ENCODE results near the gene DCUN1D2.
"Not testable (repeated sequence)": the region's sequence is repeated elsewhere in the genome, so short reads cannot be mapped to it uniquely, and the experiment has no call there.

Gene DCUN1D2

DNA sequence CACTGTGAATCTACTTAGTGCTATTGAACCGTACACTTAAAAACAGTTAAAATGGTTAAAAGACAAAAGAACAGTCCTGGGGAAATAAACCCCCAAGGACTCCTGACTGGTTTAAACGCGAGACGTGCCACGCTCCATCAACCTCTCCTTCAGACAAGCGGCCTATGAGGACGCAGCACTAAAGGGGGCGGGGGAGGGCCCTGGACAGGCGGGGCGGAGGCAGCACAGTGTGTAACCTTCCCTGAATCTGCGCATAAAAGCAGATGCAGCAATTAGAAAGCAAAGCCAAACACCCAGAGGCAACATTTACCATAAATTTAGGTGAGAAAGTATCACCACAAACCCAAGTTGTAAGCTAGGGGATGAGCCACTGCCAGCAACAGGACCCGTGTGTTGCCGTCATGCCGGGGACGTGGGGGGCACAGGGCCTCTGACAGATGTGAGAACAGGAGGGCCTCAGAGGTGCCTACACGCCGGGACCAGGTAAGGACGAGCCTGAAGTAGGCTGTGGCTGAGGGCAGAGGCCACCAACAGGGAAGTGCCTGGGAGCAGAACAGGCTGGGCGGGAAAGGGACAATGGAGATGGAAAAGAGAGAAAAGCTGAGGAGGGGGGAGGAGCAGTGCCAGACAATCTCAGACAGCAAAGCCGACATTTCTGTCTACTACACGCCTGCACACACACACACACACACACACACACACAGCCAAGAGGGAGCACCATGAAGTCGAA lies 21.9 kb downstream of the DCUN1D2 start:
- no peak for DNase-seq (ENCODE audit: low read depth in 2 of 3, low spot score in 2 of 3)

DNA sequence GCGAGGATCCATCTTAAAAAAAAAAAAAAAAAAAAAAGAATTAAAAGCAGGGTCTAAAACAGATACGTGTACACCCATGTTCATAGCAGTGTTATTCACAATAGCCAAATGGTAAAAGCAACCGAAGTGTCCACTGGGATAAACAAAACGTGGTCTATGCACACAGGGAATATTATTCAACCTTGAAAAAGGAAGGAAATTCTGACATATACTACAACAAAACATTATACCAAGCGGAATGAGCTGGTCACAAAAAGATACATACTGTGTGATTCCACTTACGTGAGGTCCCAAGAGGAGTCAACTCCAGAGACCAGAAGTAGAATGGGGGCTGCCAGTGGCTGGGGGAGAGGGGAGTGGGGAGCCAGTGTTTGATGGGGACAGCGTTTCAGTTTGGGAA lies 22.5 kb downstream of the DCUN1D2 start:
- no peak for DNase-seq (ENCODE audit: low read depth in 2 of 3, low spot score in 2 of 3)

DNA sequence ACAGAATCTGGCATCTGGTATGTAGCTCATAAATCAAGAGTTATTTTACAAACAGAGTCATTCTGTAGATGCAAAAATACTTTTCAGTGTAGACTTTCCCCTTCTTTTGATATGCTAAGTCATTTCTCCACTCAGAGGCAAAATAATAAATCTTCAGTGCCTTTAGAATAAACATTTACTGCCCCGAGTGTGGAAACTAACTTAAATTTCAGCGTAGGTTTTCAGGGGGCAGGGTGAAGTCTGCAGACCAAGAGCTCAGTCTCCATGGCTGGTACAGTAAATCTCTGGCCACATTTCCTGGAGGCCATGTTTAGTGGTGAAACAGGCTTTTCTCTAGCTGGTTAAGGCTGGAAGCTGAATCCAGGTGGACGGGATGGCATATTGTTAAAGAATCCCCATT lies 24.1 kb downstream of the DCUN1D2 start:
- no peak for DNase-seq (ENCODE audit: low read depth in 2 of 3, low spot score in 2 of 3)

DNA sequence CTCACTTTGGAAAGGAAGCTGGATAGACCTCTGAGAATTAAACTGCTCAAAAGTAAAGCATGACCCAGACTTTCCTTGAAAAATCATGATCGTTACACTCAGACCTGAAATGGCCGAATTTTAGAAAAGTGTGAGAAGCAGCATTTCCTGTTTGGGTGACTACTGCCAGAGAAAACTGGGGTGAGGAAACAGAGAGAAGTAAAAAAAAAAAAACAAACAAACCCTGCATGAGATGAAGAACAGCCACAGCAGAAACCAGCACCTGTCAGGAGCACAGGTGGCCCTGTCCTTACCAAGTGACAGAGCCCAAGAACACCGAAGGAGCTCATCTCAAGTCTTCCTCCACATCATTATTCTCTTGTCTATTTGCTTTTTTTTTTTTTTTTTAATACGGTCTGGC lies 25.2 kb downstream of the DCUN1D2 start:
- no peak for DNase-seq (ENCODE audit: low read depth in 2 of 3, low spot score in 2 of 3)

DNA sequence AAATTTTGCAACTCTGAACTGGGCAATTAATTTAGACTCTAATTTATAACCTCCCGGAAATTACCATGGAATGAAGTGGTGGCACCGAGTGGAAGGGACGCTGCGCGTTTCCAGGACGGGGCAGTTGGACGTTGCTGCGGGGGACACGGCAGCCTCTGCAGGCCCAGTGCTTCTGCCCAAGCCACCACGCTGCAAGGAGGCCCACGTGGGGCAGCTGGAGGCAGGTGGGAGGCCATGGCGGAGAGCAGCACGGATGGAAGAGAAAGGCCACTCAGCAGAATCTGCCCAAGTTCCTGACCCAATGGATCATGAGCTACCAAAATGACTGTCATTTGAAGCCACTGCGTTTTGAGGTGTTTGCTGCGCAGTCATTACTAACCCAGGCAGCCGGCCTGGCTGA lies 26.0 kb downstream of the DCUN1D2 start:
- no peak for DNase-seq (ENCODE audit: low read depth in 2 of 3, low spot score in 2 of 3)

DNA sequence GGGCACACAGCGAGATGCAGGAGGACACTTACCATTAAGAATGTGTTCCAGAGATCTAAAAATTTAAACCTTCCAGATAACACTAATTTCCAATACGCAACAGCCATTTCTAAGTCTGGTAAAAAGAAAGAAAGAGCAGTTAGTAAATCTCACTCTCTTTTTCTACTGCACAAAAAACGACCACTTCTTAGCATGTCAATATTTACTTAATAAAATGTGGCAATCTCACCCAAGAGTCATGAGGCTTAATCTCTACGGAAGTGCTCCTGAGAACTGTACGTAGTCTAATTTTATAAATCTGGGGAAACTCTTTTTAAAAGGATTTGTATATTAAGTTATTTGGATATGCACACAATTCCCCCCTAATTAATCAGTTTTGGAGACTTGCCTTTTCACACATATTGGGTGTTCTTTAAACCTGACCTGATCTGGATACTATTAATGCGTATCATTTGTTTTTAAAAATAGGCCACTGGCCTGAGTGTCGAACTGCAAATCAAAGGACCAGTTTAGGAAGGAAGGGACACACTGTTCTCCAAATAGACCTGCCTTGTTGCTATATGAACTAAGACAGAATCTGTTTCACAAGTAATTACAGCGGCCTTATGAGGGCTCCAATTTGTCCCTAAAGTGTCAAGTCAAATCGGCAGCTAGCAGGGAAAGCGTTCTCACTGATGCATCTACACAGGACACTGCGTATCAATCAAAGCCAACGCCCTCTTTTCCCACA lies 29.3 kb downstream of the DCUN1D2 start:
- DNase-seq (ENCODE audit: low read depth in 2 of 3, low spot score in 2 of 3), result no peak

DNA sequence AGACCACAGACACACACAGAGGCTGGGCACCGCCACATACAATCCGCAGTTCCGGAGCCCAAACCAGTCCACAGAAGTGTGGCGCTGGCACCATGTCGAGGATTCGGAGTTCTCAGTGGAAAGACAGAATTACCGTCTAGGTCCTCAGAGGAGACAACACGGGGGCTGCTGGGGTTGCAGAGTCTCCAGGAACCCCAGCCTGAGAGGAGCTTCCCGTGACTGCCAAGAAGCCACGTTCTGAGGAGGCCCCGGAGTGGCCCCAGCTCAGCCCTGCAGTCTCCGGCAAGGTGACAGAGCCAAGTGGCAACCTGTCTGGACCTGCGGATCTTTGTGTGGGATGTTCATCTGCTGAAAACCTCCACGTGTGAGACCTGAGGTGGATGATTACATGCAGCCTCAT lies 29.9 kb downstream of the DCUN1D2 start:
- DNase-seq (ENCODE audit: low read depth in 2 of 3, low spot score in 2 of 3), result no peak

DNA sequence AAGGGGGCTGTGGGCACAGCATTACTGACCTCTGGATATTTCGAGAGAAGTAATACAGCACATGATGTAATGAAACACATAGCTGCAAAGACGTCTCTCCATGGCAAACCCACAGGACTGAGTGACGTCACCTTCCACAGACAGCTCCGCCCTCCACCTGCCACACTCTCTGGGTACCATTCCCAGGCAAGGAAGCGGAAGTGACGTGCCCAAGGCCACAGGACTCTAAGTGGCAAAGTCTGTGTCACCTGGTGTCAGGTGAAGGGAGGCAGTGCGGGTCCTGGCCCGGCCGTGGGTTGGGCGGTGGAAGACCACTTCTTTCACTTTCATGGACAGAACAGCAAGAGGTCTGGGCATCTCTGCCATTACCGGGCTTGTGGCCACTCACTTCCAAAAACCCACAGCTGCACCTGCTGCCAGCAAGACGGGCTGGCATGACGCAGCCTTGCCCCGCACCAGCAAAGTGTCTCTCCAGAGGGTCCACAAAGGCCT lies 30.4 kb downstream of the DCUN1D2 start:
- no peak for DNase-seq (ENCODE audit: low read depth in 2 of 3, low spot score in 2 of 3)

DNA sequence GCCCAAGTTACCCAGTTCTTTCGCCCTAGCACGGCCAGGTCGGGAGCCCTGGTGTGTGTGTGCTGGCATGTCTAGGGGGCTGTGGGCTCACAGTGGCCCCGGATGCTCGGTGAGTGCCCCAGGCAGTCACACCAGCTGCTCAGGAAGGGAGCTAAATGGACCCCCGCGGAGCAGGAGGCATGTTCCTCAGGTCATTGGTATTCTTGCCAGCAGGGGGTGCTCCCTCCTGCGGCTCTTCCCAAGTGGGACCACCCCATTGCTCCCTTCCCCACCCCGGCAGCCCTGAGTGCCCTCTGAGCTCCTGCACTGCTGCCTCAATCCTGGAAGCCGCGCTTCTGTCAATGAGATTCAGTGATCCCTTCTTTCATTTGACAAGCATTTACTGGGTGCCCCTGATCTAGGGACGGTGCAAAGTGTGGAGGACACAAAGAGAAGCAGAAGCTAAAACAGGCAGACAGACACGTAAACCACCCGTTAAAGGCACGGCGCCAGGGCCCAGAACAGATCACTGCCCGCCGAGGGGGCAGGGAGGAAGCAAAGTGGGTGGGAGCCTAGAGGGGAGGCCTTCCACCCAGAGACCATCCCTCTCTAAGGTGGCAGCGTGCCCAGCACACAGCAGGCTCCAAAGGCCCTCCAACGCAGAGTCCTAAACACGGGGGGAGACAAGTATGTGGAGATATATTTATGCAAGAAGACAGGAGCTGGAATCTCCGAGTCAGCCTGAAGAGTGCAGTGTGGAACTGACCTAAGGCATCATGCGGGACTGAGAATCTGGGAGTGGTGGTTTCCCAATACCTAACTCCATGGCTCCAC lies 32.1 kb downstream of the DCUN1D2 start:
- DNase-seq (ENCODE audit: low read depth in 2 of 3, low spot score in 2 of 3), result no peak

DNA sequence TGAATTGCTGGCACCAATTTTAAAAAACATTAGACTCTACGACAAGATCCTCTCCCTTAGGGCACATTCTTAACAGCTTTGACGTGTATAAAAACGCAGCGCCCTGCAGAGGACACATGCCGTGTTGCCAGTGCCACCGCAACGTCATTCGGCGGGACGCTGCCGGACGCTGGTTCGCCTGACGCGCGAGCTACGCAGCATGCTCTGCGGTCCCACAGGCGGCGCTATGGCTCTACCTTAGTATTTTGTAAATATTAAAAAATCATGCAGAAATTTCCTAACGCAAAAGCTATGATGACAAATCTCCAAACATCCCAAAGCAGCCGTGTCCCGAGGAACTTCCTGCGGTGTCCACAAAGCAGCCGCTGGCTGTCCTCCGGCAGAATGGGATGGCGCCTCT lies 33.0 kb downstream of the DCUN1D2 start:
- DNase-seq (ENCODE audit: low read depth in 2 of 3, low spot score in 2 of 3), result no peak

DNA sequence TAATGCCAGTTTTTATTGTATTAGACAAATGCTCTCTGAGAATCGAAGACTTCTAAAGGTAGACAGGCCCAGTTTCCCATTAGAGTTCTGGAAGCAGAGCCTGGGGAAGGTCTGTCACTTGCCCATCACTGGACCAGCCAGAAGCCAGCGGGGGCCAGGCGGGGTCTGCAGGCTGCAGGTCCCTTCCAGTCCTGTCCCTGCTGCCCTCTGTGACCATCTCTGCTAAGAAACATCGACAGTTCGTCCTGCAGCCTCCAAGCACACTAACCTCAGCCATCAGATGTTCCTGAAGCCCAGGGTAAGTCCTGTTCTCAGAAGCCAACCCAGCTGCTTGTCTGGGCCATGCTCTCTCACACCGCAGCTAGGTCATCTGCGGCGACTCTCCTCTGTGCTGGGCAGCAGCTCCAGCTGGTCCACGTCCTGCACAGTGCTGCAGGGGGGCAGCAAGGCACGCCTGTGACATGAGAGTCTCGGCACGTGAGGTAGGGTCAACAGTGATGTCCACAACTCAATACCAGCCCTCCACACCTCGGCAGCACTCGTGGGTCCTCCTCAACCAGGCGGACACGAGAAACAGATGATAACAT lies 34.3 kb downstream of the DCUN1D2 start:
- DNase-seq (ENCODE audit: low read depth in 2 of 3, low spot score in 2 of 3), result no peak

DNA sequence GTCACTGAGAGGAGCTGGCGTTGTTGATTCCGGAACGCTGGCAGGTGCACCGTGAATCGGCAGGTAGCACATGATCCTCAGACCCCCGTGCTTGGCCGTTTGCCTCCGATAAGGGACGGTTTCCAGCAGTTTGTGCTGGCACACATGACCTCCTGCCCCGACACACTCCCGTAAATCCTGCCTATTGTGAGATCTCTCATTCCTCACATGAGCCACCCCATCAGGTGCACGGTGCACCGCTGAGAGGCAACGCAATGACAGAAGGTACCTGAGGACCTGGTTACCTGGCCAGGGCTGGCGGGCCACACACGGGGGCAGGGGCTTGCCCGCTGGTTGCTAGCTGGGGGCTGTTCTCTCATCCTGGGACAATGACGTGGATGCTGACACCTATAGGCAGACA lies 35.1 kb downstream of the DCUN1D2 start:
- DNase-seq (ENCODE audit: low read depth in 2 of 3, low spot score in 2 of 3), result no peak

DNA sequence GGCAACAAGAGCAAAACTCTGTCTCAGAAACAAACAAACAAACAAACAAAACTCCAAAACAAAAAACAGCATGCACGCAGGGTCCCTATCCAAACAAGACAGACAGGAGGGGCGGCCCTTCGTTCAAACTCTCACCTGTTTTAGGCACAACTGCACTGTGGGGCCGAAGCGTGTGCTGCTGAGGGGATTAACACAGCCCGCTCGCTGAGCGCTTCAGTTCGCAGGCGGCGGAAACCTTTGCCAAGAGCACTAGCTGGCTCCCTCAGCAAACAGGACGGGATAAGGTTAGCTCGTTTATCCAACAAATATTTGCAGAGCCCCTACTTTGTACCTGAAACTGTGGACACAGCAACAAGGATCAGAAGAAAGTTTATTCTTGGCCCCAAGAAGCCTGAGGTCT lies 35.6 kb downstream of the DCUN1D2 start:
- DNase-seq (ENCODE audit: low read depth in 2 of 3, low spot score in 2 of 3), result no peak

DNA sequence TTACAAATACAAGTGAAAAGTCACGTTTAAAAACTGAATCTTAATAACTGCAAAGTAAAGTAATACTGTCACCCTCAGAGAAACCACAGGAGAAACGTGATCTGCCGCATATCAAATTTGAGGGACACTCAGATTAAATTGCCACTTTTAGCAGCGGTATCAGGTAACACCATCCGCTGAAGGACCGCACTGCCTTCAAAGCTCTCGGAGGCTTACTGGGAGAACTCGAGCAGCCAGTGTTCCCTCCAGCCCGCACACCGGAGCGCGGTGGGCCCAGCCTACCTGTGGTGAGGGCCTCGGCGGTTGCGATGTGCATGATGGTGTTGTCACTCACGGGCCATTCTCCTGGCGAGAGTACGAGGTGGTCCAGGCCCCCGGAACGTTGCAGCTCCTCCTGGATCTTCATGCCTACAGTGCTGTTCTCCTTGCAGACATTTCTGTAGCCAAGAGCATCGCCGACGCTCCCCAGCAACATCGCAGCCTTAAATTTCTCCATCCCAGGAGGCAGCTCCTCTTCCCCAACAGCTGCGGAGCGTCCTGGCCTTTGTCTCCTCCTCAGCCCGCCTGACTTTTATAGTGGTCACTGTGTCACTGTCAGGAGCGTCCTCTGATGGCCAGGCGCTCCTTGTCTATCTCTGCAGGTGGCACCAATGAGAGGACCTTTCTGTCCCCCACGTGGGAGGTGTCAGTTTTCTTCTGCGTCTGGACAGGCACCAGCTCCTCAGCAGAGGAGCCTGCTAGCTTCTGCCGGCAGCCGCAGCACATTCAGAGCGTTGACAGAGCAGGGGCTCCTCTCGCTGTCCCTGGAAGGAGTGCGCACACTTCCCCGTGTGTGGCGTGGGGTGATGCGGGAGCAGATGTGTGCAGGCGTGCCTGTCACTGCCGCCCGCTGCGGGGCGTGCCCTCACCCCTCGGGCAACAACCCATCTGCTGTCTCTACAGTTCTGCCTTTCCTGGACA lies 37.3 kb downstream of the DCUN1D2 start, which contains the start of gene ADPRHL1:
Gene ADPRHL1, minus strand, starts transcription at position 547 of the 960 bp plus-strand sequence. Its CDS starts 51 bp downstream, at position 496.
- DNase-seq (ENCODE audit: low read depth in 2 of 3, low spot score in 2 of 3), result no peak

DNA sequence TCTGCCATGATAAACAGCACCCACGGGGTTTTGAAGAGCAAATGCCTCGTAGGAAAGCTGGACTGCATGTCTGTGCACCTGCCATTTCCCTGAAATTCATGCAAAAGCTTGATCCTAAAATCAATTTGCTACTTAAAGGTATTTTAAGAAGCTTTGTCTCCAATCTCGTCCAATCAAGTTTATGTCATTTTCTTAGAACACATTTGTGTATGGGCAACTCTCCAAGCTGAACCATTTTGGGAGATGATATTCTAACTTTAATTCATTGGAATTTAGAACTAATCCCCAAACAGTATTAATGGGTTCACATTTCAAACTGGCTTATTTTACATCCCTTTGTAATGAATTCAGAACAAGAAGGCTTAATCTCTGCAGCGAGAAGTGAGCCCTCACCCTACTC lies 38.0 kb downstream of the DCUN1D2 start:
- DNase-seq (ENCODE audit: low read depth in 2 of 3, low spot score in 2 of 3), result no peak

DNA sequence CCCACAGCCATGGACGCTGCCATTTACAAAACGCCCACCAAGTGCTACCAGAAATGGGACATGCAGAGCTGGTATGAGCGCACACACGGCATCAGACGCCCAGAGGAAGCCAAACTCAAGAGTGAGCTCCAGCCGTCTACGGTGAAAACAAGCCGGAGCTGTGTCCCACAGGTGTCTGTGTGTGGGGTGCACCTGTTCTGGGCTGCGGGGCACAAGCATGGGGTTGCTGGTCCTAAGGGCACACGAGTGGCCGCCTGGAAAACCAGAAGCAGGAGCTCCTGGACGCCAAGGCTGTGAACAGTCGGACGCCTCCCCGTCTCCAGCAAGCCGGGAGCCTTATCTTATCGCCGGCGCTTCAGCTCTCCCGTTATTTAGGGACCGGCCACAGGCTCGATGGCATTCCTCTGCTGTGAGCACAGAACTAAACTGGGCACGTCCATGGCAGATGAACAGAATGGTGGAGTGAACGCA lies 38.5 kb downstream of the DCUN1D2 start:
- DNase-seq (ENCODE audit: low read depth in 2 of 3, low spot score in 2 of 3), result no peak

DNA sequence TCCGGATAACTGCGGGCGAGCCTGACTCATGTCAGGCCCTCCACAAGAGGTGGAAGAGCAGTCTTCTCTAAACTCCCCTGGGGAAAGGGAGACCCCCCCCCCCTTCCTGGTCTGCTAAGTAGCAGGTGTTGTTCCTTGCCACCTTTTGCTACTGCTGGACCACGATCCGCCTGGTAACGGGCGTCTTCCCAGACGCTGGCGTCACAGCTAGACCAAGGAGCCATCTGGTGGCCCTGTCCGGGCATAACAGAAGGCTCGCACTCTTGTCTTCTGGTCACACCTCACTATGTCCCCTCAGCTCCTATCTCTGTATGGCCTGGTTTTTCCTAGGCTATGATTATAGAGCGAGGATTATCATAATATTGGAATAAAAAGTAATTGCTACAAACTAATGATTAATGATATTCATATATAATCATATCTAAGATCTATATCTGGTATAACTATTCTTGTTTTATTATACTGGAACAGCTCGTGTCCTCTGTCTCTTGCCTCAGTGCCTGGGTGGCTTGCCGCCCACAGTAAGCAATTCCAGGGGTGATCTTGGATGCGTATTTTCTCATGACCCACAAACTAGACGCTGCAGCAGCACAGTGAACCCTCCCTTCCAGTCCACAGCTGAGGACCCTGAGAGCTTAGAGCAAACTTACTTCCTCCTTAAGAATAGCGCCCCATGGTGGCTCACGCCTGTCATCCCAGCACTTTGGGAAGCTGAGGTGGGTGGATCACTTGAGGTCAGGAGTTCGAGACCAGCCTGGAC lies 39.5 kb downstream of the DCUN1D2 start:
- DNase-seq (ENCODE audit: low read depth in 2 of 3, low spot score in 2 of 3), result not testable (repeated sequence)

DNA sequence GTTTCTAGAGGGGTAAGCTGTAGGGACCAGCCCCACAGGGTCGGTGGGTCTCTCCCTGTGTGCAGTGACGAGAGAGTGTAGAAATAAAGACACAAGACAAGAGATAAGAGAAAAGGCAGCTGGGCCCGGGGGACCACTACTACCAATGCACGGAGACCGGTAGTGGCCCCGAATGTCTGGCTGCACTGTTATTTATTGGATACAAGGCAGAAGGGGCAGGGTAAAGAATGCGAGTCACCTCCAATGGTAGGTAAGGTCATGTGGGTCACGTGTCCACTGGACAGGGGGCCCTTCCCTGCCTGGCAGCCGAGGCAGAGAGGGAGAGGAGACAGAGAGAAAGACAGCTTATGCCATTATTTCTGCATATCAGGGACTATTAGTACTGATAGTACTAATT lies 40.2 kb downstream of the DCUN1D2 start:
- DNase-seq (ENCODE audit: low read depth in 2 of 3, low spot score in 2 of 3), result not testable (repeated sequence)

DNA sequence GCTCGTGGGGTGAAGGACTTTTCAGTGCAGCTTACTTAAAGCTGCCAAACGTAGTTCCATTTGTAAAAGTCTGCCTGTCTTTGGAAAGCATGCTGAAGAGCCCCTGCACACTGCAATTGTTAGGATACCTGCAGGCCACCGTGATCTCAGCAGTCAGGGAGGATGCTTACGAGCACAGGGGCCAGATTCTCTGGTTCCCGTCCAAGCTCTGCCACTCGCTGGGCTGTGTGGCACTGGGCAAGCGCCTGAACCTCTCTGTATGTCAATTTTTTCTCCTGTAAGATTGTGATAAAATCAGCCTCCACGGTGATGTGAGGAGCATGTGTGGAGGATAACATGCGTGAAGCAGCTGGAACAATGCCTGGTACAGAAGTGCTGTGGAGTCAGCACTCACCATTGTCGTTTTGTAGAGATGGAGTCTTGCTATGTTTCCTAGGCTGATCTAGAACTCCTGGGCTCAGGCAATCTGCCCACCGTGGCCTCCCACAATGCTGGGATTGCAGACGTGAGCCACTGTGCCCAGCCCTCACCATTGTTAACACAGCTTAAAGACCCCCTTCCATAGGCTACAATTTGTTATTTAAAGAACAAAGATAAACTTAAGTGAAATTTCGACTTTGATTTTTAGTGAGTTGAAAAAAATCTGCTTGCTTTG lies 40.7 kb downstream of the DCUN1D2 start:
- DNase-seq (ENCODE audit: low read depth in 2 of 3, low spot score in 2 of 3), result no peak
